B cell (primary cell): Measurements from ENCODE around the gene MAGI2. TPM values are rescaled to one million over a fixed set of nuclear protein-coding genes. Genes with fewer than 3 reads are reported as not detected.

Source experiments
- ATAC-seq: fragments of 200-7000 bp; cut with Tn5 transposase; one replicate; pipeline ENCODE4 v1.10.0; 2021; ENCODE audit warnings: low read depth, mild to moderate bottlenecking, moderate number of reproducible peaks, moderate library complexity
- CTCF ChIA-PET: fragments of 350-600 bp; sonication (Branson Sonifier 250); formaldehyde crosslinking; loops from one replicate; lab custom pipeline; 2021; ENCODE audit warnings: antibody characterized with exemption, inconsistent platforms; lab: Charles Lee
- POLR2A ChIA-PET: fragments of 350-600 bp; sonication (Branson Sonifier 250); formaldehyde crosslinking; loops from one replicate; lab custom pipeline; 2021; ENCODE audit warnings: antibody characterized with exemption; lab: Charles Lee
- DNase-seq: peaks from one replicate; pipeline ENCODE4 v3.0.0; 2013
- H2AFZ ChIP-seq: 2 replicates; pipeline ENCODE4 v1.6.1; 2012; ENCODE audit warnings: mild to moderate bottlenecking, low read depth, low read length; ENCODE audit not compliant: insufficient read depth, poor library complexity, severe bottlenecking
- H3K27ac ChIP-seq, 2 donors: 1 replicate in 1 of 2; 2 replicates in 1 of 2; pipeline ENCODE4 v1.5.1; 2012 to 2013; ENCODE audit warnings: low read length in 2 of 2, mild to moderate bottlenecking in 2 of 2, moderate library complexity in 1 of 2
- H3K27me3 ChIP-seq, 4 experiments: fragments of 200-600 bp in 1 of 4; sonication (generic) in 1 of 4; replicated peaks in 1 of 4; 1 replicate in 2 of 4; 2 replicates in 2 of 4; pipeline versions ENCODE4 v1.6.1 to v1.7.0; 2013 to 2016; ENCODE audit warnings: low read length in 3 of 4, mild to moderate bottlenecking in 2 of 4, mixed read lengths in 1 of 4, moderate library complexity in 1 of 4; ENCODE audit not compliant: insufficient read depth in 4 of 4, control insufficient read depth in 3 of 4; ENCODE audit errors: control extremely low read depth in 1 of 4
- H3K36me3 ChIP-seq, 2 experiments: replicated peaks in 1 of 2; 1 replicate in 1 of 2; 2 replicates in 1 of 2; pipeline versions ENCODE4 v1.6.1 to v1.7.1; 2013; ENCODE audit warnings: low read length in 1 of 2; ENCODE audit not compliant: insufficient read depth in 2 of 2, control insufficient read depth in 1 of 2; ENCODE audit errors: control extremely low read depth in 1 of 2, extremely low read depth in 1 of 2
- H3K4me1 ChIP-seq, 2 donors: fragments of 200-600 bp in 1 of 2; sonication (generic) in 1 of 2; 1 replicate in 1 of 2; 2 replicates in 1 of 2; pipeline versions ENCODE4 v1.5.1 to v1.6.1; 2013 to 2017; ENCODE audit warnings: low read length in 2 of 2; ENCODE audit not compliant: control insufficient read depth in 2 of 2, insufficient read depth in 2 of 2
- H3K4me2 ChIP-seq: replicated peaks from 2 replicates; pipeline ENCODE3; 2012; ENCODE audit warnings: mild to moderate bottlenecking, low read depth, low read length; ENCODE audit not compliant: poor library complexity, severe bottlenecking
- H3K4me3 ChIP-seq, 5 experiments: fragments of 200-600 bp in 1 of 5; sonication (generic) in 1 of 5; 1 replicate in 3 of 5; 2 replicates in 2 of 5; pipeline versions ENCODE4 v1.5.1 to v1.7.0; 2011 to 2016; ENCODE audit warnings: low read length in 4 of 5, mild to moderate bottlenecking in 4 of 5, low read depth in 2 of 5, control low read depth in 1 of 5, moderate library complexity in 1 of 5; ENCODE audit not compliant: insufficient read depth in 1 of 5; ENCODE audit errors: control extremely low read depth in 1 of 5, extremely low read depth in 1 of 5
- H3K79me2 ChIP-seq: fragments of 200-600 bp; sonication (generic); one replicate; pipeline ENCODE4 v1.6.0; 2016; ENCODE audit warnings: low read length; ENCODE audit not compliant: control insufficient read depth, insufficient read depth
- H3K9ac ChIP-seq: fragments of 200-600 bp; sonication (generic); 2 replicates; pipeline ENCODE4 v1.6.1; 2017; ENCODE audit warnings: mild to moderate bottlenecking, low read length, moderate library complexity
- H3K9me3 ChIP-seq, 3 donors: one replicate each; pipeline versions ENCODE4 v1.6.1 to v1.7.1; 2013; ENCODE audit warnings: low read length in 2 of 3; ENCODE audit not compliant: control insufficient read depth in 2 of 3, insufficient read depth in 1 of 3; ENCODE audit errors: control extremely low read depth in 1 of 3
- H4K20me1 ChIP-seq: 2 replicates; pipeline ENCODE4 v1.6.0; 2012; ENCODE audit warnings: mild to moderate bottlenecking, low read length; ENCODE audit not compliant: insufficient read depth, control insufficient read depth, poor library complexity, severe bottlenecking
- H3K27ac Mint-ChIP-seq: one replicate; pipeline ENCODE4 v1.8.0; 2021; ENCODE audit warnings: mixed read lengths
- H3K27me3 Mint-ChIP-seq: one replicate; pipeline ENCODE4 v1.8.0; 2021; ENCODE audit warnings: mixed read lengths
- H3K4me1 Mint-ChIP-seq: one replicate; pipeline ENCODE4 v1.8.0; 2021; ENCODE audit warnings: mixed read lengths
- H3K4me3 Mint-ChIP-seq: one replicate; pipeline ENCODE4 v1.8.0; 2021; ENCODE audit warnings: mixed read lengths
- H3K9me3 Mint-ChIP-seq: one replicate; pipeline ENCODE4 v1.8.0; 2022; ENCODE audit warnings: mixed read lengths; ENCODE audit not compliant: insufficient read depth
- EZH2 ChIP-seq: IDR thresholded peaks from 2 replicates; pipeline ENCODE4 v1.6.1; 2012; ENCODE audit warnings: borderline replicate concordance, low read depth, mild to moderate bottlenecking, moderate library complexity, low read length; ENCODE audit not compliant: insufficient read depth, poor library complexity, severe bottlenecking
- WGBS: methylation state at CpG from one replicate; pipeline ENCODE4 v1.1.5; 2013; ENCODE audit warnings: missing lambda C conversion rate; ENCODE audit not compliant: insufficient coverage; 5-methylcytosine and 5-hydroxymethylcytosine counted together
- intact Hi-C: fragments of 100-400 bp; cut with micrococcal nuclease; formaldehyde crosslinking; loops from one replicate; pipeline ENCODE4 v1.10.0; 2022
- polyA plus RNA-seq: library from polyadenylated mRNA; depleted of rRNA; stranded (reverse); fragments of >200 nt; gene quantifications from 2 replicates; pipeline ENCODE4 v1.2.3, GENCODE V29; 2012
- total RNA-seq, 2 donors: library from RNA; stranded (reverse); fragments of 120-200 nt in 1 of 2; gene quantifications; 1 replicate in 1 of 2; 2 replicates in 1 of 2; pipeline versions ENCODE4 v1.2.3 to v1.2.4, GENCODE V29; 2013 to 2022
- TF ChIP-seq, protein P1 (sequence below): fragments of 200-600 bp; IDR thresholded peaks from one replicate; pipeline ENCODE4 v1.8.0; 2022; ENCODE audit warnings: antibody characterized with exemption, mild to moderate bottlenecking

The MAGI2 gene
- total and polyA plus RNA-seq, 2 donors (not counting 1 experiment from before 2014, with no cell fraction given) = 0.16 to 0.64 TPM

- Histone ChIP-seq H3K4me1 (no peaks in the 10 kb centered on the region), H3K4me2 (no peak overlapping the region), H3K27me3 (no peaks in the 10 kb centered on the region), H3K9me3 (no peaks in the 10 kb centered on the region), H3K9ac (no peak overlapping the region), H3K36me3 (no peaks in the 10 kb centered on the region), H3K27ac (no peak overlapping the region), H2AFZ (no peak overlapping the region), H3K4me3 (no peak overlapping the region), H3K79me2 (no peaks in the 10 kb centered on the region), H4K20me1 (no peaks in the 10 kb centered on the region)
- Mint-ChIP-seq H3K9me3 (no peaks in the 10 kb centered on the region), H3K4me3 (no peak overlapping the region), H3K27ac (no peak overlapping the region), H3K4me1 (no peaks in the 10 kb centered on the region), H3K27me3 (no peaks in the 10 kb centered on the region)
- TF ChIP-seq, protein P1, sequence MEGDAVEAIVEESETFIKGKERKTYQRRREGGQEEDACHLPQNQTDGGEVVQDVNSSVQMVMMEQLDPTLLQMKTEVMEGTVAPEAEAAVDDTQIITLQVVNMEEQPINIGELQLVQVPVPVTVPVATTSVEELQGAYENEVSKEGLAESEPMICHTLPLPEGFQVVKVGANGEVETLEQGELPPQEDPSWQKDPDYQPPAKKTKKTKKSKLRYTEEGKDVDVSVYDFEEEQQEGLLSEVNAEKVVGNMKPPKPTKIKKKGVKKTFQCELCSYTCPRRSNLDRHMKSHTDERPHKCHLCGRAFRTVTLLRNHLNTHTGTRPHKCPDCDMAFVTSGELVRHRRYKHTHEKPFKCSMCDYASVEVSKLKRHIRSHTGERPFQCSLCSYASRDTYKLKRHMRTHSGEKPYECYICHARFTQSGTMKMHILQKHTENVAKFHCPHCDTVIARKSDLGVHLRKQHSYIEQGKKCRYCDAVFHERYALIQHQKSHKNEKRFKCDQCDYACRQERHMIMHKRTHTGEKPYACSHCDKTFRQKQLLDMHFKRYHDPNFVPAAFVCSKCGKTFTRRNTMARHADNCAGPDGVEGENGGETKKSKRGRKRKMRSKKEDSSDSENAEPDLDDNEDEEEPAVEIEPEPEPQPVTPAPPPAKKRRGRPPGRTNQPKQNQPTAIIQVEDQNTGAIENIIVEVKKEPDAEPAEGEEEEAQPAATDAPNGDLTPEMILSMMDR = no peak
- no peak for TF ChIP-seq EZH2
- POLR2A ChIA-PET = no interaction called here
- no peak for ATAC-seq
- DNase-seq = no peak
- CTCF ChIA-PET = no interaction called here
- intact Hi-C loops = no loop called here
These were observed 780.2 kb downstream of the MAGI2 start for GRCh38 chr7:78673272-78673671.

GRCh38 chr7:78662939-78663338, 790.5 kb downstream of the MAGI2 start:
- H4K20me1 ChIP-seq = no peaks in the 10 kb centered on the region
- H3K27ac Mint-ChIP-seq = no peak overlapping the region
- H3K9me3 ChIP-seq = no peaks in the 10 kb centered on the region
- DNase-seq (no peak), ATAC-seq (no peak)
- 20% methylated on average over 1 of the region's 4 CpGs for WGBS
- H3K4me2 ChIP-seq = no peak overlapping the region
- TF ChIP-seq, protein P1 = no peak
- no peak for TF ChIP-seq EZH2
- CTCF ChIA-PET = no interaction called here
- POLR2A ChIA-PET = no interaction called here
- no peak overlapping the region for H3K4me3 Mint-ChIP-seq
- H3K27ac ChIP-seq = no peak overlapping the region
- H3K9me3 Mint-ChIP-seq = peaks cover 2% of the 10 kb centered on the region
- intact Hi-C loops = no loop called here
- H3K4me1 Mint-ChIP-seq = no peaks in the 10 kb centered on the region
- H3K27me3 ChIP-seq = no peaks in the 10 kb centered on the region
- no peak overlapping the region for H2AFZ ChIP-seq
- no peak overlapping the region for H3K4me3 ChIP-seq
- H3K79me2 ChIP-seq = no peaks in the 10 kb centered on the region
- H3K27me3 Mint-ChIP-seq = no peaks in the 10 kb centered on the region
- no peaks in the 10 kb centered on the region for H3K36me3 ChIP-seq
- no peaks in the 10 kb centered on the region for H3K4me1 ChIP-seq
- no peak overlapping the region for H3K9ac ChIP-seq
